ENCODE results near the gene KIF20A. TPM values are rescaled to one million over a fixed set of nuclear protein-coding genes. Genes with fewer than 3 reads are reported as not detected.
"Not testable (repeated sequence)": the region's sequence is repeated elsewhere in the genome, so short reads cannot be mapped to it uniquely, and the experiment has no call there.

The KIF20A gene
- total and polyA plus RNA-seq, 2 donors (not counting 1 experiment from before 2014, with no cell fraction given): 0.13 to 0.47 TPM

GRCh38 chr5:138140268-138140667, 38.6 kb upstream of the KIF20A start:
- intact Hi-C loops (cut with micrococcal nuclease): no loop called here
- ATAC-seq (ENCODE audit: low read depth) (no peak), DNase-seq (no peak)
- Mint-ChIP-seq H3K9me3 (ENCODE audit: insufficient read depth) (no peaks in the 10 kb centered on the region), H3K4me1 (peaks cover 9% of the 10 kb centered on the region), H3K27me3 (peaks cover 16% of the 10 kb centered on the region), H3K27ac (no peak overlapping the region), H3K4me3 (no peak overlapping the region)
- ChIA-PET POLR2A (interaction anchor here (0.6 kb wide), 1 partner anchor 34 kb away, joined by 4 read pairs; no protein-coding TSS in a partner anchor), CTCF (interaction anchor here (0.5 to 1.6 kb wide), 5 partner anchors 9 to 480 kb away, joined by 3 to 6 read pairs (median 4); no protein-coding TSS in a partner anchor)
- Histone ChIP-seq H3K27me3 (replicated peaks in 1 of 4; ENCODE audit: control extremely low read depth in 1 of 4, control insufficient read depth in 3 of 4, insufficient read depth in 4 of 4, low read length in 3 of 4) (peaks cover 0 to 6% (median 5%) of the 10 kb centered on the region in 4 experiments), H3K36me3 (replicated peaks in 1 of 2; ENCODE audit: control extremely low read depth in 1 of 2, control insufficient read depth in 1 of 2, extremely low read depth in 1 of 2, insufficient read depth in 2 of 2, low read length in 1 of 2) (no peaks in the 10 kb centered on the region), H3K9ac (ENCODE audit: low read length) (no peak overlapping the region), H3K79me2 (ENCODE audit: control insufficient read depth, insufficient read depth, low read length) (no peaks in the 10 kb centered on the region), H3K4me2 (replicated peaks; ENCODE audit: low read depth, low read length, poor library complexity, severe bottlenecking) (no peak overlapping the region), H2AFZ (ENCODE audit: insufficient read depth, low read depth, low read length, poor library complexity, severe bottlenecking) (no peak overlapping the region), H3K9me3 (ENCODE audit: control extremely low read depth in 1 of 3, control insufficient read depth in 2 of 3, insufficient read depth in 1 of 3, low read length in 2 of 3) (peaks cover 0 to 4% (median 0%) of the 10 kb centered on the region in 3 donors), H3K4me3 (ENCODE audit: control extremely low read depth in 1 of 5, extremely low read depth in 1 of 5, insufficient read depth in 1 of 5, low read depth in 2 of 5, low read length in 4 of 5) (no peak overlapping the region), H3K4me1 (ENCODE audit: control insufficient read depth in 2 of 2, insufficient read depth in 2 of 2, low read length in 2 of 2) (peaks cover 5 to 8% of the 10 kb centered on the region in 2 donors), H3K27ac (ENCODE audit: low read length in 2 of 2) (no peak overlapping the region), H4K20me1 (ENCODE audit: control insufficient read depth, insufficient read depth, low read length, poor library complexity, severe bottlenecking) (no peaks in the 10 kb centered on the region)
- 88% methylated on average over 4 of the region's 4 CpGs for WGBS (ENCODE audit: insufficient coverage)
- TF ChIP-seq EZH2 (IDR thresholded peaks at IDR 0.05; ENCODE audit: borderline replicate concordance, insufficient read depth, low read depth, low read length, poor library complexity, severe bottlenecking): no peak
- TF ChIP-seq CTCF (IDR thresholded peaks at IDR 0.05): no peak

GRCh38 chr5:138141734-138142133, 37.2 kb upstream of the KIF20A start:
- DNase-seq: no peak
- Histone ChIP-seq H3K9ac (ENCODE audit: low read length) (no peak overlapping the region), H3K36me3 (replicated peaks in 1 of 2; ENCODE audit: control extremely low read depth in 1 of 2, control insufficient read depth in 1 of 2, extremely low read depth in 1 of 2, insufficient read depth in 2 of 2, low read length in 1 of 2) (no peaks in the 10 kb centered on the region), H2AFZ (ENCODE audit: insufficient read depth, low read depth, low read length, poor library complexity, severe bottlenecking) (no peak overlapping the region), H4K20me1 (ENCODE audit: control insufficient read depth, insufficient read depth, low read length, poor library complexity, severe bottlenecking) (no peaks in the 10 kb centered on the region), H3K27ac (ENCODE audit: low read length in 2 of 2) (no peak overlapping the region), H3K27me3 (replicated peaks in 1 of 4; ENCODE audit: control extremely low read depth in 1 of 4, control insufficient read depth in 3 of 4, insufficient read depth in 4 of 4, low read length in 3 of 4) (peaks cover 0 to 6% (median 5%) of the 10 kb centered on the region in 4 experiments), H3K4me2 (replicated peaks; ENCODE audit: low read depth, low read length, poor library complexity, severe bottlenecking) (no peak overlapping the region), H3K4me1 (ENCODE audit: control insufficient read depth in 2 of 2, insufficient read depth in 2 of 2, low read length in 2 of 2) (peaks cover 5 to 8% of the 10 kb centered on the region in 2 donors), H3K79me2 (ENCODE audit: control insufficient read depth, insufficient read depth, low read length) (no peaks in the 10 kb centered on the region), H3K4me3 (ENCODE audit: control extremely low read depth in 1 of 5, extremely low read depth in 1 of 5, insufficient read depth in 1 of 5, low read depth in 2 of 5, low read length in 4 of 5) (no peak overlapping the region), H3K9me3 (ENCODE audit: control extremely low read depth in 1 of 3, control insufficient read depth in 2 of 3, insufficient read depth in 1 of 3, low read length in 2 of 3) (peaks cover 0 to 4% (median 0%) of the 10 kb centered on the region in 3 donors)
- no peaks in the 10 kb centered on the region for H3K9me3 Mint-ChIP-seq (ENCODE audit: insufficient read depth)
- H3K27ac Mint-ChIP-seq: no peak overlapping the region
- H3K27me3 Mint-ChIP-seq: peaks cover 11% of the 10 kb centered on the region
- ChIA-PET POLR2A (no interaction called here), CTCF (interaction anchor here (0.5 to 1.7 kb wide), 3 partner anchors 8 to 88 kb away, joined by 3 to 5 read pairs (median 5); no protein-coding TSS in a partner anchor)
- 40% methylated on average over 1 of the region's 1 CpG for WGBS (ENCODE audit: insufficient coverage)
- TF ChIP-seq CTCF (IDR thresholded peaks at IDR 0.05): no peak
- no peak for TF ChIP-seq EZH2 (IDR thresholded peaks at IDR 0.05; ENCODE audit: borderline replicate concordance, insufficient read depth, low read depth, low read length, poor library complexity, severe bottlenecking)
- peaks cover 9% of the 10 kb centered on the region for H3K4me1 Mint-ChIP-seq
- ATAC-seq (ENCODE audit: low read depth): no peak
- intact Hi-C loops (cut with micrococcal nuclease): no loop called here
- H3K4me3 Mint-ChIP-seq: no peak overlapping the region

GRCh38 chr5:138143578-138143977, 35.3 kb upstream of the KIF20A start:
- POLR2A ChIA-PET; H3K27ac ChIP-seq (ENCODE audit: low read length in 2 of 2); H3K4me3 ChIP-seq (ENCODE audit: control extremely low read depth in 1 of 5, extremely low read depth in 1 of 5, insufficient read depth in 1 of 5, low read depth in 2 of 5, low read length in 4 of 5); H3K4me2 ChIP-seq (replicated peaks; ENCODE audit: low read depth, low read length, poor library complexity, severe bottlenecking); H3K27ac Mint-ChIP-seq; H2AFZ ChIP-seq (ENCODE audit: insufficient read depth, low read depth, low read length, poor library complexity, severe bottlenecking); H3K9me3 Mint-ChIP-seq (ENCODE audit: insufficient read depth); DNase-seq; H3K27me3 Mint-ChIP-seq; H3K4me3 Mint-ChIP-seq; H3K79me2 ChIP-seq (ENCODE audit: control insufficient read depth, insufficient read depth, low read length); H3K4me1 Mint-ChIP-seq; intact Hi-C loops (cut with micrococcal nuclease); ATAC-seq (ENCODE audit: low read depth); H4K20me1 ChIP-seq (ENCODE audit: control insufficient read depth, insufficient read depth, low read length, poor library complexity, severe bottlenecking); H3K4me1 ChIP-seq (ENCODE audit: control insufficient read depth in 2 of 2, insufficient read depth in 2 of 2, low read length in 2 of 2); H3K9me3 ChIP-seq (ENCODE audit: control extremely low read depth in 1 of 3, control insufficient read depth in 2 of 3, insufficient read depth in 1 of 3, low read length in 2 of 3); H3K36me3 ChIP-seq (replicated peaks in 1 of 2; ENCODE audit: control extremely low read depth in 1 of 2, control insufficient read depth in 1 of 2, extremely low read depth in 1 of 2, insufficient read depth in 2 of 2, low read length in 1 of 2); H3K9ac ChIP-seq (ENCODE audit: low read length); H3K27me3 ChIP-seq (replicated peaks in 1 of 4; ENCODE audit: control extremely low read depth in 1 of 4, control insufficient read depth in 3 of 4, insufficient read depth in 4 of 4, low read length in 3 of 4): not testable (repeated sequence)
- CTCF ChIA-PET: interaction anchor here (1.2 kb wide), 2 partner anchors 10 to 66 kb away, joined by 5 read pairs; no protein-coding TSS in a partner anchor
- WGBS (ENCODE audit: insufficient coverage): 83% methylated on average over 2 of the region's 6 CpGs

Measured in B cell (primary cell).